Pancreas (tissue), 10 donors: ENCODE measurements around the gene KRTAP12-4. TPM values are rescaled to one million over a fixed set of nuclear protein-coding genes. Genes with fewer than 3 reads are reported as not detected.
"Not testable (repeated sequence)": the region's sequence is repeated elsewhere in the genome, so short reads cannot be mapped to it uniquely, and the experiment has no call there.

Source experiments
- ATAC-seq, 4 donors: fragments of 200-7000 bp; cut with Tn5 transposase; one replicate each; pipeline versions ENCODE4 v1.8.0 to v1.9.1; 2020; ENCODE audit warnings: mild to moderate bottlenecking in 4 of 4, moderate library complexity in 4 of 4
- DNase-seq, 6 donors: peaks; one replicate each; pipeline ENCODE4 v3.0.0-alpha.2; 2020
- FAIRE-seq: peaks from 2 replicates; lab custom pipeline; 2012; peaks lifted over from hg19 to GRCh38; lab: Jason Lieb, UNC
- H3K27ac ChIP-seq, 4 donors: fragments of 200-600 bp; sonication (generic); 1 replicate in 3 of 4; 2 replicates in 1 of 4; pipeline versions ENCODE4 v1.5.0 to v1.8.0; 2020
- H3K27me3 ChIP-seq, 4 donors: fragments of 200-600 bp; one replicate each; pipeline ENCODE4 v1.8.0; 2021
- H3K36me3 ChIP-seq, 3 donors: fragments of 200-600 bp; sonication (generic) in 1 of 3; one replicate each; pipeline versions ENCODE4 v1.5.0 to v1.8.0; 2020 to 2021
- H3K4me1 ChIP-seq, 3 donors: fragments of 200-600 bp; one replicate each; pipeline ENCODE4 v1.8.0; 2021
- H3K4me3 ChIP-seq, 4 donors: fragments of 200-600 bp; sonication (generic) in 2 of 4; one replicate each; pipeline versions ENCODE4 v1.5.0 to v1.8.0; 2020 to 2021
- H3K9me3 ChIP-seq, 4 donors: fragments of 200-600 bp; one replicate each; pipeline ENCODE4 v1.8.0; 2021
- CTCF ChIP-seq, 4 donors: fragments of 200-600 bp; sonication (generic) in 3 of 4; IDR thresholded peaks; one replicate each; pipeline versions ENCODE4 v1.5.0 to v1.8.0; 2021; ENCODE audit warnings: antibody characterized with exemption in 4 of 4
- WGBS, 2 donors: extraction: QIAGEN DNeasy Blood & Tissue Kit; methylation state at CpG; one replicate each; pipeline ENCODE4 v1.1.7; 2013; 5-methylcytosine and 5-hydroxymethylcytosine counted together
- intact Hi-C, 3 donors: fragments of 100-400 bp; cut with DNase I; formaldehyde crosslinking; loops; one replicate each; pipeline versions ENCODE4 v1.11.1 to v1.14.2; 2022
- polyA plus RNA-seq, 2 donors: library from polyadenylated mRNA; stranded (reverse); fragments of 200-250 nt; gene quantifications; one replicate each; pipeline ENCODE4 v1.2.3, GENCODE V29; 2013
- total RNA-seq, 6 donors: library from RNA; stranded (reverse); fragmentation: NEBNext Ultra II Directional in 4 of 6; extraction: Animal tissue kit (Norgen Biotek cat#: 25700) in 4 of 6; gene quantifications; one replicate each; pipeline versions ENCODE4 v1.2.1 to v1.2.4, GENCODE V29; 2021 to 2023
- donor health status: healthy with polysubstance abuse.
- donor health status: DM: no; HTN: no; CAD: no; lungs with moderate emphysema.
- donor health status: DM: no; HTN: no; CAD: no.
- donor health status: control.
- donor health status: control.
- donor health status: Bipolar disorder and iron deficiency.
- donor health status: DM: yes; HTN: yes; CAD: no.
- donor health status: DM: no; HTN: no; CAD: no.
- donor health status: DM: no; HTN: no; CAD: no.
- donor health status: DM: yes; HTN: yes; CAD: no.

KRTAP12-4 gene
- total and polyA plus RNA-seq, 8 donors = not detected

- Histone ChIP-seq H3K4me3 (no peak overlapping the region), H3K36me3 (no peaks in the 10 kb centered on the region), H3K27me3 (no peaks in the 10 kb centered on the region), H3K27ac (no peak overlapping the region), H3K4me1 (no peaks in the 10 kb centered on the region), H3K9me3 (no peaks in the 10 kb centered on the region)
- intact Hi-C loops = no loop called here
- 67 to 76% methylated on average over 25 to 26 of the region's 26 CpGs for WGBS, 2 donors
- no peak for FAIRE-seq
- peak in 1 of 6 donors; percentile 45 for DNase-seq
- TF ChIP-seq CTCF (IDR thresholded peaks at IDR 0.05) = no peak
- no peak for ATAC-seq
Observed at GRCh38 chr21:44613386-44614155, 40.9 kb downstream of the KRTAP12-4 start.

- Histone ChIP-seq H3K27me3 (no peaks in the 10 kb centered on the region), H3K27ac (no peak overlapping the region), H3K4me3 (no peak overlapping the region), H3K36me3 (no peaks in the 10 kb centered on the region), H3K9me3 (no peaks in the 10 kb centered on the region), H3K4me1 (no peaks in the 10 kb centered on the region)
- intact Hi-C loops = no loop called here
- FAIRE-seq (no peak), ATAC-seq (no peak), DNase-seq (peak in 1 of 6 donors; percentile 60)
- WGBS, 2 donors = 72 to 83% methylated on average over 11 to 13 of the region's 13 CpGs
- no peak for TF ChIP-seq CTCF (IDR thresholded peaks at IDR 0.05)
Observed at GRCh38 chr21:44612669-44613229, 41.7 kb downstream of the KRTAP12-4 start.

GRCh38 chr21:44612029-44612486 is 42.4 kb downstream of the KRTAP12-4 start, which contains the start of gene KRTAP10-8:
Gene KRTAP10-8, plus strand, starts transcription at chr21:44612079. Its CDS starts 22 bp downstream, at chr21:44612101.
- no peak within 1 kb of the TSS for H3K27ac ChIP-seq
- H3K9me3 ChIP-seq = no peaks in the 10 kb centered on the region
- FAIRE-seq (no peak), ATAC-seq (no peak), DNase-seq (peak in 1 of 6 donors; percentile 48)
- H3K4me1 ChIP-seq = no peaks in the 10 kb centered on the region
- 72 to 85% methylated on average over 8 of the region's 8 CpGs for WGBS, 2 donors
- H3K27me3 ChIP-seq = no peaks in the 10 kb centered on the region
- intact Hi-C loops = no loop called here
- H3K36me3 ChIP-seq = no peaks in the 10 kb centered on the region
- TF ChIP-seq CTCF (IDR thresholded peaks at IDR 0.05) = no peak
- no peak within 1 kb of the TSS for H3K4me3 ChIP-seq

- Histone ChIP-seq H3K4me3 (no peak overlapping the region), H3K4me1 (no peaks in the 10 kb centered on the region), H3K27ac (no peak overlapping the region), H3K27me3 (no peaks in the 10 kb centered on the region), H3K9me3 (no peaks in the 10 kb centered on the region), H3K36me3 (no peaks in the 10 kb centered on the region)
- TF ChIP-seq CTCF (IDR thresholded peaks at IDR 0.05) = no peak
- intact Hi-C loops = no loop called here
- no peak for DNase-seq
- WGBS, 2 donors = 61 to 75% methylated on average over 4 of the region's 4 CpGs
- ATAC-seq = no peak
- FAIRE-seq = no peak
Observed at GRCh38 chr21:44611551-44611950, 42.9 kb downstream of the KRTAP12-4 start.

- WGBS, 2 donors = 82 to 89% methylated on average over 7 of the region's 7 CpGs
- H3K4me1 ChIP-seq, H3K36me3 ChIP-seq, DNase-seq, FAIRE-seq, H3K27ac ChIP-seq, H3K27me3 ChIP-seq, H3K9me3 ChIP-seq, intact Hi-C loops, H3K4me3 ChIP-seq, ATAC-seq: not testable (repeated sequence)
Observed at GRCh38 chr21:44610157-44610843, 44.2 kb downstream of the KRTAP12-4 start.
